KG1 (cell line): ENCODE data around the gene MUTYH.
"Not testable (repeated sequence)": the region's sequence is repeated elsewhere in the genome, so short reads cannot be mapped to it uniquely, and the experiment has no call there.

Experiments used
- DNase-seq: peaks from one replicate; lab custom pipeline; 2025; lab: John Stamatoyannopoulos, UW

The MUTYH gene

DNA sequence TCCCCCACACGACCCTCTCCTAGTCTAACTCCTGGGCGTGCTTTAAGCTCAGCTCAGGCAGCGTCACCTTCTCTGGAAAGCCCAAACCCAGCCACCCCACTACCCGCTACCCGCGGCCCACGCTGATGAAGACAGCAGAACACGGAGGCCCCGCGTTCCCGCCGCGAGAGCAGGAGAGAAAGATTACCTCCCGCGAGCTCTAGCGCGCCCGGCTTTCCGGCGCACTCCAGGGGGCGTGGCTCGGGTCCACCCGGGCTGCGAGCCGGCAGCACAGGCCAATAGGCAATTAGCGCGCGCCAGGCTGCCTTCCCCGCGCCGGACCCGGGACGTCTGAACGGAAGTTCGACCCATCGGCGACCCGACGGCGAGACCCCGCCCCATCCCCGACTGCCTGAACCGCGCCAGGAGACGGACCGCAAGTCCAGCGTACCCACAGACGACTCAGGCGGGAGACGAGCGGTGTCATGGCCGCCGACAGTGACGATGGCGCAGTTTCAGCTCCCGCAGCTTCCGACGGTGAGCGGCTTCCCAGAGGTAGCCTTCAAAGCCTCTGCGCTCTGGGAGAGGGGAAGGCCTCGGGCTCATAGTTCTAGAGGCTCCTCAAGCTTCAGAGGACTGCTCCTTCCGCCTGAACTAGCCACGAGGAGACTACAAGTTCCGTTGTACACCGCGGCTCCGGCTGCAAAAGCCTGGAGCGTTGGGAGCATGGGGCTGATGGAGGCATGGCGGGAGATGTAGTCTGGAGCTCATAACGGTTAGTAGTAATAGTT, at the start of gene MUTYH, which contains the start of gene TOE1:
MUTYH (minus strand) TSS at position 652 of the 770 bp plus-strand sequence. CDS start 5,935 bp downstream, outside the sequence.
TOE1 (plus strand) TSS at position 382 of the 770 bp plus-strand sequence; CDS start at position 465, 83 bp downstream.
- DNase-seq = peak; percentile 87

DNA sequence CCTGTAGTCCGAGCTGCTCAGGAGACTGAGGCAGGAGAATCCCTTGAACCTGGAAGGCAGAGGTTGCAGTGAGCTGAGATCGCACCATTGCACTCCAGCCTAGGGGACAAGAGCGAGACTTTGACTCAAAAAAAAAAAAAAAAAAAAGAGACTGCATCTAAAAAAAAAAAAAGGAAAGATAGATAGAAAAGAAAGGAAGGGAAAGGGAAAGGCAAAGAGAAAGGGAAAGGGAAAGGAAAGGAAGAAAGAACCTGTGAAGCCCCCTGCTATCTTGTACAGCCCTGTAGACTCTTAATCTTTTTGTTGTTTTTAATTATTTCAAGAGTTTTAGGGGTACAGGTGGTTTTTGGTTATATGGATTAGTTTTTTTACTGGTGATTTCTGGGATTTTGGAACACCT, 46.0 kb upstream of the MUTYH start:
- DNase-seq = no peak

DNA sequence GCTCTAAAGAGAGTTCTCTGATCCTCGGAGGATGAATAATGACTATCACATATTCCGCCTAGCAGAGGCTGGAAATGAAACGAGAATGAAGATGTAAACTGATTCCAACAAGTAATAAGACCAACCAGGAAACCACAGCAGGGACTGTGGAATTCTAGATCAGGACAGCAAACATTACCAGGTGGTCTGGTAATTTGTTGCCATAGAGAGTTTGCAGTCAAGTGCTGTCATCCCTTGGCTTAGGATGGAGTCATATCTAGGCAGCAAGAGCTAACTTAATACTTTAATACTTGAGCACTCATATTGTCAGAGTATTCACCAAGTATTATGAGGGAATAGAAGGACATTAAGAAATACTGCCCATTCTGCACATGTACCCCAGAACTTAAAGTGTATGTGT, 45.1 kb upstream of the MUTYH start:
- DNase-seq = no peak

DNA sequence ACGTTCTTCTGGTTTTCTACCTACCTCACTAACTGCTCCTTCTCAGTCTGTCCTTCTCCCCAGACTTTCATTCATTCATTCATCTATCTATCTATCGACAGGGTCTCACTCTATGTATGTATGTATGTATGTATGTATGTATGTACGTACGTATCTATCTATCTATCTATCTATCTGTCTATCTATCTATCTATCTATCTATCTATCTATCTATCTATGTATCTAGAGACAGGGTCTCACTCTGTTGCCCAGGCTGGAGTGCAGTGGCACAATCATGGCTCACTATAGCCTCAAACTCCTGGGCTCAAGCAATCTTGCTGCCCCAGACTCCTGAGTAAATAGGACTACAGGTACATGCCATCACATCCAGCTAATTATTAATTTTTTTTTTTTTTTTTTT, 44.0 kb upstream of the MUTYH start:
- DNase-seq = not testable (repeated sequence)

DNA sequence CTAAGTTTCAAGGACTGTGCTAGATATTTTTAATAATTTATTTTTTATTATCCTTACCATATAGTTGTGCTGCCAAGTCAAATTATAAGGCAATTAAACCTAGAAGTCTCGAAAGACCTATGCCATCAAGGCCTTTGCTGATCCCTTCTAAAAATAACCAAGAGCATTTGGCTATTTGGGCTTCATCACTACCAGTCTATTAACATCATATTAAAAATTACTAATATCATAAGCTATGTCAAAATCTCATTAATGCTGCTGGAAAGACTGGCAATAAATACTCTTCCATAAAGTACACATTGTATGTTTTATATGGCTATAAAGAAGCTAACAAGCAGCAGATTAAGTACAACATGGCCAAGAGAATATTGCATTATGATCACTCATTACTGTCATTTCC, 43.0 kb upstream of the MUTYH start:
- no peak for DNase-seq

DNA sequence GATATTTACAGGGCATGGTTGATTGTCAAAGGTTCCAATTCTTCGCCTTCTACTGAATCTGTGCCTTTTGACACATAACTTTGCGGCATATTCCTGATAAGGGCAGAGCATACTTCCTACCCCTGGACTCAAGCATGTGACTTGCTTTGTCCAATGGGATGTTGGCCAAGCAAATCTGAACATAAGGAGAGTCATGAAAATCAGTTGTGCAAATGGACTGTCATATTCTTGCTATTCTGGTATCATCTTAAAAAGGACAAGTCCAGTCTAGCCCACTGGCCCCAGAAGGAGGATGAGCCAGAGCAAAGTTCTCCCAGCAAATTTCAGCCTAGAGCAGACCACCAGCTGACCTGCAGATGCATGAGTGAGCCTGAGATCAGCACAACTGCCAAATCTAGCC, 41.0 kb upstream of the MUTYH start:
- no peak for DNase-seq

DNA sequence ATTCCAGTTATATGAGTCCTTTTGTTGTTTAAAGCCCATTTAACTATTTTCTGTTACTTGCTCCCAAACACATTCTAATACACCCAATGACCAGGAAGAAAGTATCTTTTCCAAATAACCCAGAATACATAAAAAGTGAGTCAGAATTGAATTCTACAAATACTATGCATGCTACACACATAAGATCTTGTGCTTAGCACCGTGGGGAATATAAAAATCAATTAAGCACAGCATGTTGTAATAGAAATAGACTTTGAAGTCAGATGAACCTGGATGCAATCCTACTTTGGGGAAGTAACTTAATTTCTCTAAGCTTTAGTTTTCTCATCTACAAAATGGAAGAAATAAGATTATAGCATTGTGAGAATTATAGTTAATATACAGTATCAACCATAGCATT, 40.5 kb upstream of the MUTYH start:
- DNase-seq = no peak

DNA sequence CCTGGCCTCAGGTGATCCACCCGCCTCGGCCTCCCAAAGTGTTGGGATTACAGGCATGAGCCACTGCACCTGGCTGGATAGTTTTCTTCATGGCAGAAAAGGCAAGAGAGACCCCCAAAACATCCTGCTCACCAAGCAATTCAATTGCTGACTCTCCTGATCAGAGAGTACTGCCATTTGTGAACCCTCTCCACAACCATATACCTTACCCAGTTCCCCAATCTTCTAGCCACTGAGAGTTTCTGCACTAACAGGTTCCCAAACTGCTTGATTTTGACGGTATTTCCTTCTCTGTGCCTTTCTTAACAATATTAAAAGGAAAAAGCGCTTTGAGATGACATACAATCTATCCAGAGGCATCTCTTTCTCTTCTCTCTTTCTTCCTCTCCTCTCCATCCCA, 39.9 kb upstream of the MUTYH start:
- DNase-seq = no peak

DNA sequence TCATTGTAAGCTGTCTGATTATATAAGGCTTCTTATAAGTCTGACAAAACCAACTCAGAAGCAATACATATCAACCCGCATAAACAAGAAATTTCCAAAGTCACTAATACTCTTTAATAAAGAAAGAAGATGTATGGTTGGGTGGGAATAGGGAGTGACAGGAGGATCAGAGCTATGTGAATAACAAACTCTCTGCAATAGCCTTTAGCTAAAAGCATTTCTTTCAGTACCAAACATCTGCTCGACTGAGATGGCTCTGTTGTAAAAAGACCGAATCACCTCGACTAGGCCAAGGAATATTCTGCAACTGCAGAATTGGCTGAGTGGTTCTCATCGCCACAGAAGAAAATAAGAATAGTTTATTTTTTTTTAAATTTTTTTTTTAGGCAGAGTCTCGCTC, 39.3 kb upstream of the MUTYH start:
- no peak for DNase-seq

DNA sequence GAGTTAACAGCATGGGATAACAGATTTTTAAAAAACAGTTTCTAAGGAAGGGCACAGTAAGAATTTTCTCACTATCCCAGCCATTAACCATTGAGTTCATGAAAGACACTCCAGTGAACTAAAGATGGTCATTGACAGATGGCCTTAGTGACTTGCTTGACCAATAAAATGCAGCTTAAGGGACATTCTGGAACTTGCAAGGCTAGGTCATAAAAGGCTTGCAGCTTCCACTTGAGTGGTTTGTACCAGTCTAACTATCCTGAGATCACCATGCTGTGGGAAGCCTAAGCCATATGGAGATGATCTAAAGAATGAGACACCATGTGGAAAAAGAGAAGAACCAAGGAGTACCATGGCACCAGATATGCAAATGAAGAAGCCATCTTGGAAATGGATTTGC, 37.9 kb upstream of the MUTYH start:
- no peak for DNase-seq

DNA sequence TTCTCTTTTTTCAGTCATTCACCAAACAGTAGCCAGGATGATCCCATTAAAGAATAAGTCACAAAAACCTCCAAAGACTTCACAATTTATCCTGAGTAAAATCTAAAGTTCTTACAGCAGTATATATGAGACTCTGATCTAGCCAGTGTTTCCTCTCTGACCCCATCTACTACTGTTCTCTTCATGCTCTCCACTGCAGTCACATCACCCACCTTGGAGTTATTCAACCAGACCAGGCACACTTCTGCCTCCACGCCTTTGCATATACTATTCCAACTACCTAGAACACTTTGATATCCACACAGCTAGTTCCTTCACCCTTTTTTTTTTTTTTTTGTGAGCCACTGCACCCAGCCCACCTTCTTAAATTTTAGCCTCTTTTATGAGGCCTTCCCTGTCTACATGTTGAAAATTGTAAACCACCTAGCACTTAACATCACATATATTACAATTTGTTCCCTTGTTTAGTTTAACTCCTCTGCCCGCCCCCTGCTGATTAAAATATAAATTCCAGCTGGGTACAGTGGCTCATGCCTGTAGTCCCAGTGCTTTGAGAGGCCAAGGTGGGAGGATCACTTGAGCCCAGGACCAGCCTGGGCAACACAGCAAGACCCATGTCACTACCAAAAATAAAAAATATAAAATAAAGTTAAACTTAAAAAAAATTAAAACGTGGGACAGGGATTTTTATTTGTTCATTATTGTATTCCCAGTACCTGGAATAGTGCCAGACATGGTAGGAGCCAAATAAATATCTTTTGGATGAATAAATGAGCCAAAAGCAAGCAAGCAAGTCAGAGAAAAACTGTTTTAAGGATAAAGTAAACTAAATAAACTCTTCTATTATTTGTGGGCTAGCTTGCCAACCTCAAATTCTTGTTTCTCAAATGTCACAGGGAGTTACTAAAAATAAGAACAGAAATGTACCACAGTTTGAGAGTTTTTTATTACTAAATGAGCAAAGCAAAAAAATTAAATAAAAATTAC, 35.2 kb upstream of the MUTYH start:
- no peak for DNase-seq

DNA sequence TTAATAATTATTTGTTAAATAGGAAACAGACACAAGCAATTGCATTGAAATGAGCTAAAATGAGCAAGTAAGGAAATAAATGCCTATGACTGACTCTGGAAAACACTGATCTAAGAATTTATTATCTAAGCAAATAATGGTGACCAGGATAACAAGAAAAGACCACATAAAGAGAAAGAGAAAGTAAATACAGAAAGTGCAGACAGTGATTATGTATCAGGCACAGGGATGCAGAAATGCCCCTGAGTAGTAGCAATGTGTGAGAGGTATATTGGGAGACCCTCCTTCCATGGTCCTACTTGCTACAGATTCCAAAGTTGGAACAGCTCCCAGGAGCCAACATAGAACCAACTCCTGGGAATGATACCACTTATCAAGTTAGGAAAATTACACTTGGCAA, 33.3 kb upstream of the MUTYH start:
- no peak for DNase-seq

DNA sequence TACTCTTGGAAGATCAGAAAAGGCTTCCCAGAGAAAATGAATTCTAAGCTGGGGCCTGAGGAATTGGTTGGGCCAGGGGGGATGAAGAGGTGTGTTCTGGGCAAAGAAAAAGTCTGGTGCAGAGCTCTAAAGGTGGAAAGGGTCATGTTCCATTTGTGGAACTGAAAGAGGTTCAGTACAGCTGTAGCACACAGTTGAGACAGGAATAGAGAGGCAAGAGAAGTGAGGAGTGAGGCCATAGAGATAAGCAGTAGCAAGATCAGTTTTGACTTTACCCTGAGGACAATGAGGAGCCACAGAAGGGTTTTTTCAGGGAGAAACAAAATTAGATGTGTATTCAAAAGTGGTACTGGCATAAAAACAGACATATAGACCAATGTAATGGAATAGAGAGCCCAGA, 30.3 kb upstream of the MUTYH start:
- no peak for DNase-seq

DNA sequence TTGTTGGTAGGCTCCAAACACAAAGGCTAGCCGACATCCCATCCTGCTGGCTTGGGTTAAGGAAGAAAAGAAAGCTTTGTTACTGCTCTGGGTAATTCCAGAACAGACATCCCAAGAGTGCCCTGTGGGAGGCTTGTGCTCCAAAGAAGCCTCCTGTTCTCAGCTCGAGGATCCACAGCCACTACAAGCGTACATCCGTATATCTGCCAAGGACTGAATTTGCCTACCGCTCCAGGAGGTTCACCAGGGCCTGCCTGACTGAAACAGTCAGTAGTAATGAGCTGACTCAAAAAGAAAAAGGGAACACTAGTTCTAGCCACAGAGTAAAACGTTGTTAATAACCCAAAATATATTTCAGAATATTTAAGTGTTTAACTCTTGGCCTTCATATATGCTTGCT, 24.8 kb upstream of the MUTYH start:
- DNase-seq = no peak

DNA sequence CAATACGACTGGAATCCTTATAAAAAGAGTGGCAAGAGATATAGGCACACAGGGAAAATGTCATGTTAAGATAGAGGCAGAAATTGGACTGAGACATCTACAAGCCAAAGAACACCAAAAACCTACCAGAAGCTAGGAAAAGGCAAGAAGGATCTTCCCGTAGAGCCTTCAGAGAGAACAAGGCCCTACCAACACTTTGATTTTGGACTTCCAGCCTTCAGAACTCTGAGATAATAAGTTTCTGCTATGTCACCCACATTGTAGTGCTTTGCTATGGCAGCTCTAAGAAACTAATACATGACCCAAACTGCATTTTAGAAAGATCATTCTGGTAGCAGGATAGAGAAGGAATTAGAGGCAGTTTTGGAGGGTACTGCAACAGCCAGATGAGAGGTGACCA, 24.1 kb upstream of the MUTYH start:
- no peak for DNase-seq

DNA sequence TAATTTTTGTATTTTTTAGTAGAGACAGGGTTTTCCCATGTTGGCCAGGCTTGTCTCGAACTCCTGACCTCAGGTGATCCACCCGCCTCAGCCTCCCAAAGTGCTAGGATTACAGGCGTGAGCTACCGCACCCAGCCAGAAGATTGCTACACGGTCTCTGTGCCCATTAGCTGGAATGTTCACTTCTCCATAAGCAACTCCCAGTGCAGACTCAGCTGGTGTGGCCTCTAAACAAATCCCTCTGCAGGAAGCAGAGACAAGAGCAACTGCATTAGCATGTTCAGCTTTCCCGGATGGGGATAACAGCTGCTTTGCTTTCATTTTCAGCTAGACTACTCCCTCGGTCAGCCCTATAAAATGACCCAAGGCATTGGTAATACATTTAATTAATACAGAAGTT, 20.7 kb upstream of the MUTYH start:
- not testable (repeated sequence) for DNase-seq

DNA sequence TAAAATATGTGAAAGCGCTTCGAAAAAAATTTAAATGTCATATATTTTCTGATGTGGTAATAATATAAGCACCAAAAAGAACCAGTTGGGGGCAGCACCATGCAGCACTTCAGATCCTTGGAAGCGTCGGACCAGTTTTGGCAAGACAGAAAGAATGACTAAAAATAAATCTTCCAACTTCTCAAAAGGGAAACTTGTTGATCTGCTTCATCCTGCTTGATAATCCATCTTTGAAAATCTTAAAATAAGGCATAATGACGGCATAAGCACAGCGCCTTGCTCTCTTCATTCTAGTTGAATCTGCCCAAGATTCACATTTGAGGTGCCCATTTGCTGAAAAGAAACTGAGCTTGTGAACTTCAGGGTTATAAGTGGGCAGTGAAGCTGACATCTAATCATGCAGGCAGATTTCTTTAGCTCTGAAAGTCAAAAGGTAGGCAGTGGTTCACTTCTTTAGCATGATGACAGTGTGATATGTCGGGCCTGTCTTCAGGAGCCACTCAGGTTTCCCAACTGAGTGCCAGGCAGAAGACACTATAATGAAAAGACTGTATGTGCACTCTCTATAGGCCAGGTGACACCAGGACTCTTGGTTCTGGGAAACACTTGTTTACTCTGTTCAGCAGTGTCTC, 19.8 kb upstream of the MUTYH start:
- no peak for DNase-seq

DNA sequence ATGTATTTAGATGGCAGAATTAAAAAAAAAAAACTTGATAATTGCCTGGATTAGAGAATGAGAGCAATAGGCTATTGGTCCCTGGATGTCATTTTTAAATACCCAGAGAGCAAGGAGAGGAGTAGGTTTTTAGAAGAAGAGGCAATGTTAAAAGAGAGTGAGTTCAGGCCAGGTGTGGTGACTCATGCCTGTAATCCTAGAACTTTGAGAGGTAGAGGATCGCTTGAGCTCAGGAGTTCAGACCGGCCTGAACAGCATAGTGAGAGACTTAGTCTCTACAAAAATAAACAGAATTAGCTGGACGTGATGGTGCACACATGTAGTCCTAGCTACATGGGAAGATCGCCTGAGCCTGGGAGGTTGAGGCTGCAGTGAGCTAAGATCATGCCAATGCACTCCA, 15.9 kb upstream of the MUTYH start:
- no peak for DNase-seq

DNA sequence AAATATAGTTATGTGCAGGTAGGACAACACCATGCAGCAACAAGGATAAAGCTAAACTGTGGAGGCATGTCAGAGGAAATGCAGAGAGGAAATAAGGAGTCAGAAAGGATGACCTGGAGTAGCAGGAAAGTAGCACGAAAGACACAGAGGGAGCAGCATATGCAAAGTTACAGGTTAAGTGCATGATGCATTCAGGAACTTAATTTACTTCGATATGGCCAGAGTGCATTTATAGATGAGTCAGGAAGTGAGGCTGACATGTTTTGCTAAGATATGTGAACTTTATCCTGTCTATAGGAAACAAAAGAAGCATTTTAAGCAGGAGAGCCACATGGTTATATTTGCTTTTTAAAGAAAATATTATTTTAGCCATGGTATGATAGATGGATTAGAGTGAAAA, 15.4 kb upstream of the MUTYH start:
- no peak for DNase-seq

DNA sequence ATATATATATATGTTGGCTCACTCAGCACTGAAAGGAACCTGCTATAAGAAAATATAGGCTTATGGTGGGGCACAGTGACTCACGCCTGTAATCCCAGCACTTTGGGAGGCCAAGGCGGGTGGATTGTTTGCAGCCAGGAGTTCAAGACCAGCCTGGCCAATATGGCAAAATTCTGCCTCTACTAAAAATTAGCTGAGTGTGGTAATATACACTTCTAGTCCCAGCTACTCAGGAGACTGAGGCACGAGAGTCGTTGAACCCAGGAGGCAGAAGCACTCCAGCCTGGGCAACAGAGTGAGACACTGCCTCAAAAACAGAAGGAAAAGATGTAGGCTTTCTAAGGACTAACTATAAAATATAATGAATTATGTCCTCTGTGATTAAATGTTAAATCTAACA, 14.6 kb upstream of the MUTYH start:
- no peak for DNase-seq

DNA sequence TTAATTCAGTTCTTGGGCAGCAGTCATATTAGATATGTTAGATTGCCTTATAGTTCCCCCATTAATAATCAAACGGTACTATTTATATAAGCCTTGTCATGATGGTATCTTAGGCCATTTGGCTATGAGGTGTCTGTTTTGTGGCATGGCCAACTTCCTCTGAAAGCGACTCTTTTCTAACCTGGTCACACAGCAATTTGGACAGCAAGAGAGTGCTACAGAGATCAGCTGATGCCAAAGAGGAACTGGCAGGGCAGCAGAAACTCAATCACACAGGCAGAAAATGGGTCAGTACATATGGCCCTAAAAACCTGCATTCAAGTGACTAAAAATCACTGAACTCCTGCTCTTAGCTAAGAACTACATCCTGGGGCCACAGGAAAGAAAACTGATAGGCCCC, 13.4 kb upstream of the MUTYH start:
- no peak for DNase-seq

DNA sequence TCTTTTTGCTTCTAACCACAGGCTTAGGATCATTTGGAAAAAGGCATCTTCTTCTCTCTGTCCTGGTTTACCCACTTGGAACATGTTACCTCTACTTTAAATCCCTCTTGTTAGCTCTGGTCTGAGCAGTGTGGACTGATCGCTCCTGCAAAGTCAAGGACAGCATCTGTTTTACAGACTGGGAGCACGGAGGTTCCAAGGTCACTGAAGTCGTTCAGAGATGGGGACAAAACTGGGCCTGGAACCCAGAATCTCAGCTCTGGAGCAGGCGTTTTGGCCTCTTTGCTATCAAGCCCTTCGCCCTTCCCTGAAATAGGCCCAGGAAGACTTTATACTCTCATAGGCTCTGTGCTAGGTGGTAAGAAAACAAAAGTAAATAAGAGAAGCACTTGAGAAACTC, 11.3 kb upstream of the MUTYH start:
- no peak for DNase-seq
